Esophagus (tissue), 2 donors: Measurements from ENCODE around the gene NOS3. TPM values are rescaled to one million over a fixed set of nuclear protein-coding genes. Genes with fewer than 3 reads are reported as not detected.
A peak's percentile ranks its signal among the peaks of the same experiment; 100 is the strongest.

ENCODE experiments used
- H3K27ac ChIP-seq, 2 donors: one replicate each; pipeline ENCODE4 v1.5.1; 2013; ENCODE audit warnings: low read depth in 2 of 2, mild to moderate bottlenecking in 2 of 2, inconsistent platforms in 1 of 2, low read length in 1 of 2, moderate library complexity in 1 of 2
- H3K27me3 ChIP-seq, 2 donors: one replicate each; pipeline ENCODE4 v1.6.1; 2013; ENCODE audit warnings: low read length in 2 of 2, control low read depth in 1 of 2, mild to moderate bottlenecking in 1 of 2; ENCODE audit not compliant: insufficient read depth in 2 of 2, control insufficient read depth in 1 of 2
- H3K36me3 ChIP-seq, 2 donors: one replicate each; pipeline ENCODE4 v1.6.1; 2013; ENCODE audit warnings: low read length in 1 of 2; ENCODE audit not compliant: control insufficient read depth in 2 of 2, insufficient read depth in 2 of 2
- H3K4me1 ChIP-seq, 2 donors: one replicate each; pipeline ENCODE4 v1.6.1; 2013; ENCODE audit warnings: low read length in 1 of 2; ENCODE audit not compliant: control insufficient read depth in 2 of 2, insufficient read depth in 2 of 2
- H3K4me3 ChIP-seq, 2 donors: one replicate each; pipeline ENCODE4 v1.5.1; 2013; ENCODE audit warnings: low read length in 2 of 2, mild to moderate bottlenecking in 2 of 2, low read depth in 1 of 2, moderate library complexity in 1 of 2
- H3K9me3 ChIP-seq, 2 donors: one replicate each; pipeline ENCODE4 v1.6.1; 2013; ENCODE audit warnings: mild to moderate bottlenecking in 2 of 2, low read depth in 1 of 2, low read length in 1 of 2, moderate library complexity in 1 of 2; ENCODE audit not compliant: control insufficient read depth in 2 of 2, insufficient read depth in 1 of 2
- WGBS, 2 donors: extraction: QIAGEN DNeasy Blood & Tissue Kit; methylation state at CpG; one replicate each; pipeline ENCODE4 v1.1.7; 2013; 5-methylcytosine and 5-hydroxymethylcytosine counted together
- polyA plus RNA-seq, 2 donors: library from polyadenylated mRNA; stranded (reverse); fragments of 200-250 nt; gene quantifications; one replicate each; pipeline ENCODE4 v1.2.3, GENCODE V29; 2013
- donor health status: healthy with polysubstance abuse.
- donor health status: Bipolar disorder and iron deficiency.

NOS3 gene
- polyA plus RNA-seq, 2 donors: 4.5 to 4.9 TPM

DNA sequence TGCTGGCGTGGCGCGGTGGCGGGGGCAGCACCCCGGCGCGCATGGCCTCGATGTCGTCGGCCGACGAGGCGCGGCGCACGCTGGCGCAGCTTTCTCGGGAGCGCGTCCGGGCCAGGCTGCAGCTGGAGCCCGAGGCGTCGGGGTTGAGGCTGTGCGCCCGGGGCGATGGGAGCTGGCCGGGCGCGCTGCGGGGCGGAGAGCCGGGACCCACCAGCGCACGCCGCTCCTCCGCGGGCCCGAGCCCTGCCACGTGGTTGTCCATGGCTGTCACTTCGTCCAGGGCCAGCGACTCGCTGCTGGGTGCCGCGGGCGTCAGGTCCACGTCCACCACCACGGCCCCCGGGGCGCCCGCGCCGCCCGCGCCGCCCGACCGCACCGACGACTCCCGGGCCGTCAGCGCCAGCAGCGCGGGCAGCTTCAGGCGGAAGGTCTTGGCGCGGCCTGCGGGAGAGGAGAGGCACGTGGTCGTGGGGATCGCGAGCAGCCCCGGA is 32.7 kb upstream of the NOS3 start:
- Histone ChIP-seq H3K4me1 (peaks cover 10 to 14% of the 10 kb centered on the region in 2 donors), H3K27me3 (no peaks in the 10 kb centered on the region), H3K4me3 (no peak overlapping the region), H3K36me3 (no peaks in the 10 kb centered on the region), H3K9me3 (no peaks in the 10 kb centered on the region), H3K27ac (no peak overlapping the region)
- WGBS, 2 donors: 33 to 40% methylated on average over 62 to 74 of the region's 74 CpGs

DNA sequence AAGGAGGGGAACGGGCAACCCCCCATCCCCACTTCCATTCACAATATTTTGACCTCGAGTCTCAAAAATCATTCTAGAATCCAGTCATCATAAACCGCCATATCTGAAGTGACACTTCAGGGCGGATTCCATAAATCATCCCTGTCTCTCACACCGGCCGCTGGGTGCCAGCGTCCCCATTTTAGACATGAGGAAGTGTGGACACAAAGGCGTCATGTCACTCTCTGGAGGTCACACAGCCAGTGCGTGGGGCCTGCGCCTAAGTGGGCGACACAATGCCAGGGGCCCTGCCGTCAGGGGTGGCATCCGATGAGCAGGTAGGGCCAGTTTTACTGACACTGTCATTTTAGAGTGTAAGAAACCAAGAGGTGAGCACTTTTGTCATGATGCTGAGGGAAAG is 32.2 kb upstream of the NOS3 start:
- Histone ChIP-seq H3K36me3 (no peaks in the 10 kb centered on the region), H3K4me1 (peaks cover 10 to 14% of the 10 kb centered on the region in 2 donors), H3K27me3 (no peaks in the 10 kb centered on the region), H3K4me3 (no peak overlapping the region), H3K9me3 (no peaks in the 10 kb centered on the region), H3K27ac (no peak overlapping the region)
- 62% methylated on average over 13 of the region's 13 CpGs for WGBS, 2 donors

DNA sequence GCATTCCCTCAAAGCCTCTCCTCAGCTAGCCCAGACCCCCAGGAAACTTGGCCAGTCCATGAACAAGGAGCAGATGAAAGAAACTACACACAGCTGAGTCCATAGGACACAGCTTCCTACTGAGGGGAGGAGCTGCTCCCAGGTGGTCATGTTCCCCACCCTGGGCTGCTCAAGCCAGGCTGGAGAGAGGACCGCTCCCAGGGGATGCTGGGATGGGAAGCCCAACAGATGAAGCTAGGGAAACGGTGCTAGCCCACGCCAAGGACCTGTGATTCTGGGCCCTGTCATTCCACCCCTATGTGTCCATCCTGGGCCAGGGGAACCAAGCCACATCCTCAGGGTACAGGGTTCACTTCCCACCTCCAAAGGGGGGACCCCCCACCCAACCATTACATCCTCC is 31.7 kb upstream of the NOS3 start:
- Histone ChIP-seq H3K4me1 (peaks cover 10 to 14% of the 10 kb centered on the region in 2 donors), H3K9me3 (no peaks in the 10 kb centered on the region), H3K27ac (no peak overlapping the region), H3K36me3 (no peaks in the 10 kb centered on the region), H3K27me3 (no peaks in the 10 kb centered on the region), H3K4me3 (no peak overlapping the region)
- 79 to 82% methylated on average over 3 of the region's 3 CpGs for WGBS, 2 donors

DNA sequence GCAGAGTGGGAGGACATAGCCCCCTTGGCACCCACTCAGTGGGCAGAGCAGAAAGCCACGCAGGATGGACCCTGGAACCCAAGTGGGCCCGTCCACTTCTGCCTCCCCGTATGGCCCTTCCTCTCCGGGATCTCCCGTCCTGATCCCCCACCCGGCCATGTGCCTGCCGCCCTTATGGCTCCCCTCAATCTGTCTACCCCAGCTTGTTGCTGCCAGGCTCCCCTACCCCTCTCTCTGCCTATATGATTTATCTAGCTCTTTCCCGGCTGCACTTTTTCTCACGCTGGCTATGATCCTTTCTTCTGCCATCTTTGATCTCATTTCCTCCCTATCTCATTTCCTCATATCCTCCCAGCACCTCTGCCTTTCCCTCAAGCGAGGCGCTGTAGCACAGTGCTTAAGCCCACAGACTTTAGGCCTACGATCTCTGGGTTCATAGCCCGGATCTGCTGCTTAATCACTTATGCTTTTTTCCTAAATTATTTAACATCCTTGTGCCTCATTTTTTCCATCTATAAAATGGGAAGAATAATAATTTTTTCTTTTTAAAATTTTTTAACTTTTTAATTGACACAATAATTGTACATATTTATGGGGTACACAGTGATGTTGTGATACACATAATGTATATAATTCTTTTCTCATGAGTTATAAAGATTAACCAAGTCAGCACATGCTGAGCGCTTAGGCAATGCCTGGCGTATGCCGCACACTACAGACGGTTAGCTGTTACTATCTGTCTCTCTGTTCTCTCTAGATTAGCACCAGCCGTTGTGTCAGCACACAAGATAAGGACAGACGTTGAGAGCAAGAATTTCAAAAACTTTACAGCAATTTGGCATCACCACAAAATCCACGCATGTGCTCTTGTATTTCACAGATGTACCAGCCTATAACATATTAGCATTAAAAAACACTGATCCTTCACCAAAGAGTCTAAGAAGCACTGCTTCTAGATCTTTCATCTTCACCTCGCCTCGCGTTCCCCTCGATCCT is 30.8 kb upstream of the NOS3 start:
- H3K27me3 ChIP-seq: no peaks in the 10 kb centered on the region
- no peak overlapping the region for H3K4me3 ChIP-seq
- WGBS, 2 donors: 70 to 71% methylated on average over 24 of the region's 24 CpGs

DNA sequence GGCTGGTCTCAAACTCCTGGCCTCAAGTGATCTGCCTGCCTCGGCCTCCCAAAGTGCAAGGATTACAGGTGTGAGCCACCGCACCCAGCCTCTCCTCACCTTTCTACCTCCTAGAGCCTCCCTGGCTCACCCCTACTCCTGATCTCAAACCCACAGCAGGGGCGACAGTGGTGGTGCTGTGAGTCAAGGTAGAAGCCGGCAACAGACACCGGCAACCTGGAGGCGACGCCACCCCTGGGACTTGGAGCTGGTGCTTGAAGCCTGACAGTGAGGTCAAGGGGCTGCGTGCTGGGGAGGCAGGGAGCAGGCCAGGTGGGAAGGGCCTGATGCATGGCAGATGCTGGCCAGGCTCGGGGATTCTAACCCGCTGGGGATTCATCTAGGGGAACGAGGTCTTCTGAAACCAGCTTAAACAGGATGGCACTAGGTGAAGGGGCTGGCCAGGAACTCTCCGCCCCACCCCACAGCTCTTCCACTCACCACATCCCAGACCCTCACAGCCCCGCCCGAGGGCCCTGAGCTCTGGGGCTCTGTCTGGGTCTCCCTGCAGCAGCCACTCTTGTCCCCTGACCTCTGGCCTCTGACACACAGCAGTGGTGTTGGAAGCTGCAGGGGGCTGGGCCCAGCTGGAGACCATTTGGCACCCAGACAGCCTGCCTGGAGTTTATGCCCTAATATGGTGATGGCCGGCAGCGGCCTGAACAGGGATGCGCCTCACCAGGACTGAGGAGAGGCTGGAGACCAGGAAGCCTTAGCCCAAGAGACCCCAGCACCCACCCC is 29.1 kb upstream of the NOS3 start:
- 75 to 81% methylated on average over 17 of the region's 17 CpGs for WGBS, 2 donors
- peaks cover 0 to 3% of the 10 kb centered on the region in 2 donors for H3K9me3 ChIP-seq
- H3K4me1 ChIP-seq: peaks cover 4% of the 10 kb centered on the region in 2 donors
- H3K27ac ChIP-seq: peak overlapping the region in 1 of 2 donors; percentile 62
- H3K4me3 ChIP-seq: no peak overlapping the region
- no peaks in the 10 kb centered on the region for H3K36me3 ChIP-seq
- no peaks in the 10 kb centered on the region for H3K27me3 ChIP-seq

More for the DNA sequence above, 30.8 kb upstream of the NOS3 start:
- no peak overlapping the region for H3K27ac ChIP-seq
- peaks cover 10 to 14% of the 10 kb centered on the region in 2 donors for H3K4me1 ChIP-seq
- peaks cover 0 to 3% of the 10 kb centered on the region in 2 donors for H3K9me3 ChIP-seq
- H3K36me3 ChIP-seq: no peaks in the 10 kb centered on the region

DNA sequence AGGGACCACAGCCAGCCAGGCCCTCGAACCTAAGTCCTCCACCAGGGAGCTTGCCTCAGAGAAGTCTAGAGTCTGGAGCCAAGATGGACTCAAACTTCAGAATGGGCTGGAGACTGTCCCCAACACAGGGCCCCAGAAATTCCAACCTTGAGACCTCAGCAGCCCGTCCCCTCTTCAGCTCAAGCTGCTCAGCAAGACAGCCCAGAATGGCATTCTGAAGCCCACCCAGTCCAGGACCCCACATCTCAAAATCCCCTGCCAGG is 28.6 kb upstream of the NOS3 start:
- Histone ChIP-seq H3K4me1 (peaks cover 4% of the 10 kb centered on the region in 2 donors), H3K27ac (peak overlapping the region; percentile 11 to 62), H3K36me3 (no peaks in the 10 kb centered on the region), H3K4me3 (no peak overlapping the region), H3K27me3 (no peaks in the 10 kb centered on the region), H3K9me3 (peaks cover 0 to 3% of the 10 kb centered on the region in 2 donors)
- 46 to 55% methylated on average over 2 of the region's 2 CpGs for WGBS, 2 donors

DNA sequence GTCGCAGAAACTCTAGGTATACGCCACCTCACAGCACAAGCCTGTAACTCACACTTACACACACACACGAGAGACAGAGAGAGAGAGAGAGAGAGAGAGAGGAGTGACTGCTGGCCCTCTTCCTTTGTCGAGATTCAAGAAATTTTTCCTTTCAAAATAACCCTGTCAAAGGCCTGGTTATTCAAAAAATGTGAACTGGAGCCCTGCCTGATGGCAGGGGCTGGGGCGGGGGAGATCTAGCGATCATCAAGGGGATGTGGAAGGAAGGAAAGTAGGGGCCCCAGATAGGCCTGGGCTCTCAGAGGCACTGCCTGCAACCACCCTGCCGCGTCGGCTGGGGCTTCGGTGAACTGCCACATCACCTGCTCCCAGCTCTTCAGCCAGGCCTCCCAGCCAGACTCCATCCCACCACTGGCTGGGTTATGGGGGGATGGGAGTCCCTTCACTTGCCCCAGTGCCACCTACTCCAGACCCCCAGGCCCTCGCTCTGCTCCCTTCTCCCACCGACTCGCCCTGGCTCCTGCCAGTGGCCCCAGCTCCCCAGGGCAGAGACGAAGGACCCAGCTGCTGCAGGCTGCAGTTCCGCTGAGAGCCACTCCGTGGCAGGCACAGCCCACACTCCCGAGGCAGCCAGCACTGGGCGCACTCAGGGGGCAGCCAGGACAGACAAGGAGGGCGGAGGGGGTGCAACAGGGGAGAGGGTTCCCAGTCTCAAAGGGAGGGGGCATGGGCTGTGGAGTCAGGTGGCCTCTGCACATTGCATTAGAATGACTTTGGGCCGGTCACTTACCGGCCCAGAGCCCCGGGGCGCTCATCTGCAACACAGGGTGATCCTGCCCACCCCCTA is 28.0 kb upstream of the NOS3 start:
- Histone ChIP-seq H3K36me3 (no peaks in the 10 kb centered on the region), H3K4me3 (no peak overlapping the region), H3K27ac (peak overlapping the region in 1 of 2 donors; percentile 62), H3K27me3 (no peaks in the 10 kb centered on the region), H3K9me3 (peaks cover 0 to 3% of the 10 kb centered on the region in 2 donors), H3K4me1 (peaks cover 2 to 4% of the 10 kb centered on the region in 2 donors)
- 36 to 37% methylated on average over 23 of the region's 23 CpGs for WGBS, 2 donors

DNA sequence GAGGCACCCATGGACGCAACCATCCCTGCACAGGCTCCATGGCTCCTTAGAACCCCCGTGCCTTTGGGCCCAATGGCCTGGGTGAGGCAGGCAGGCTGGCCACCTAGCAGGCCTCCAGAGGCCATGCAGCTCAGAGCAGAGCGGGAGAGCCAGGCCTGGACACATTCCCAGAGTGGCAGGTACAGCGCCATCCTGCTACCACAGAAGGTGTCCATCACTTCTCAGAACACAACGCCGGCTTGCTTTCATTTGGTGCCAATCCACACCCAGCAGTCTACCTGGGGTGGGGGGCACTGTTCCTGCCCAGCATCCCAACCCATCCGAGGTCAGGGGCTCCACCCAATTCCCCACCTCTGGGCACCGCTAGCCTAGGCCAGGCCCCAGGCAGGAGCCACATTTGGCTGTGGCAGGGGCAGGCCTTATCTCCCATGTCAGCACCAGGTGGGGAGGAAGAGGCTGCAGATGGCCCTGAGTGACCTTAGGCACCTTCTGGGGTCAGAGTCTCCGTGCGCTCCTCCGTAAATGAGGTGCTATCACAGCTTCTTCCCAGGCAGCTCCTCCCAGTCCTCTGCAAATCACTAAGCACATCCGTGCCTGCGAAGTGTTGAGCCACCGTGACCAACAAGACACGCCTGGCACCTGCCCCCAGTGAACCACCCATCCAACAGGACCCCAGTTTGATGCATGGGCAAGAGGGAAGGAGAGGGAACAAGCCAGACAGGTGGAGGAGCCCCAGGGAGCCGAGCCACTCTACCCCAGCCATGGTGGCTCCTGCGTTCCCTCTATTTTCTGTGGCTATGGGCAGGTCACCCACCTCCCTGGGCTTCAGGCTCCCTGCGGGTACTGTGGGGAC is 26.9 kb upstream of the NOS3 start:
- Histone ChIP-seq H3K9me3 (peaks cover 0 to 3% of the 10 kb centered on the region in 2 donors), H3K4me1 (no peaks in the 10 kb centered on the region), H3K27me3 (no peaks in the 10 kb centered on the region), H3K4me3 (no peak overlapping the region), H3K27ac (no peak overlapping the region), H3K36me3 (no peaks in the 10 kb centered on the region)
- WGBS, 2 donors: 73 to 75% methylated on average over 18 of the region's 18 CpGs
